Measurements from ENCODE around the gene EIF2S1.

EIF2S1 gene

GRCh38 chr14:67417633-67418032 lies 57.5 kb downstream of the EIF2S1 start:
- no peak for DNase-seq (ENCODE audit: low read depth)
- H3K4me3 ChIP-seq (ENCODE audit: control insufficient read depth, low read depth, low read length): no peak overlapping the region
- TF ChIP-seq CTCF (IDR thresholded peaks at IDR 0.05; ENCODE audit: control insufficient read depth, insufficient read depth, low read depth, low read length, missing control alignments): no peak

- DNase-seq (ENCODE audit: low read depth): no peak
- no peak for TF ChIP-seq CTCF (IDR thresholded peaks at IDR 0.05; ENCODE audit: control insufficient read depth, insufficient read depth, low read depth, low read length, missing control alignments)
- no peak overlapping the region for H3K4me3 ChIP-seq (ENCODE audit: control insufficient read depth, low read depth, low read length)
Measured at GRCh38 chr14:67418401-67419191, 58.5 kb downstream of the EIF2S1 start.

- no peak overlapping the region for H3K4me3 ChIP-seq (ENCODE audit: control insufficient read depth, low read depth, low read length)
- DNase-seq (ENCODE audit: low read depth): no peak
- TF ChIP-seq CTCF (IDR thresholded peaks at IDR 0.05; ENCODE audit: control insufficient read depth, insufficient read depth, low read depth, low read length, missing control alignments): peak; percentile 35
Measured at GRCh38 chr14:67420102-67420739, 60.1 kb downstream of the EIF2S1 start.

- H3K4me3 ChIP-seq (ENCODE audit: control insufficient read depth, low read depth, low read length): no peak overlapping the region
- DNase-seq (ENCODE audit: low read depth): no peak
- TF ChIP-seq CTCF (IDR thresholded peaks at IDR 0.05; ENCODE audit: control insufficient read depth, insufficient read depth, low read depth, low read length, missing control alignments): no peak
Measured at GRCh38 chr14:67421356-67422224, 61.5 kb downstream of the EIF2S1 start.

- H3K4me3 ChIP-seq (ENCODE audit: control insufficient read depth, low read depth, low read length): no peak overlapping the region
- DNase-seq (ENCODE audit: low read depth): no peak
- no peak for TF ChIP-seq CTCF (IDR thresholded peaks at IDR 0.05; ENCODE audit: control insufficient read depth, insufficient read depth, low read depth, low read length, missing control alignments)
Measured at GRCh38 chr14:67423424-67423823, 63.3 kb downstream of the EIF2S1 start.

GRCh38 chr14:67424539-67424938 lies 64.4 kb downstream of the EIF2S1 start:
- no peak for TF ChIP-seq CTCF (IDR thresholded peaks at IDR 0.05; ENCODE audit: control insufficient read depth, insufficient read depth, low read depth, low read length, missing control alignments)
- H3K4me3 ChIP-seq (ENCODE audit: control insufficient read depth, low read depth, low read length): no peak overlapping the region
- DNase-seq (ENCODE audit: low read depth): no peak

All from AG09309 (cell line).